H1 (cell line): ENCODE results near the gene GALNTL6. TPM values are rescaled to one million over a fixed set of nuclear protein-coding genes. Genes with fewer than 3 reads are reported as not detected.

ENCODE experiments used
- CTCF ChIA-PET: fragments of 300-600 bp; sonication (Branson Sonifier 250); formaldehyde crosslinking; loops from one replicate; lab custom pipeline; 2021; ENCODE audit not compliant: partially characterized antibody; lab: Charles Lee
- POLR2A ChIA-PET: fragments of 300-600 bp; sonication (Branson Sonifier 250); formaldehyde crosslinking; loops from one replicate; lab custom pipeline; 2021; ENCODE audit warnings: inconsistent platforms; ENCODE audit not compliant: partially characterized antibody; lab: Charles Lee
- DNase-seq, 2 experiments: peaks; one replicate each; pipeline versions ENCODE4 v3.0.0 to v3.0.0-alpha.2; 2010 to 2022; ENCODE audit warnings: low spot score in 2 of 2, low read depth in 1 of 2, mixed read lengths in 1 of 2
- FAIRE-seq: peaks from 2 replicates; lab custom pipeline; 2011; peaks lifted over from hg19 to GRCh38; lab: Jason Lieb, UNC
- H2AFZ ChIP-seq: 2 replicates; pipeline ENCODE4 v1.8.1; 2012; ENCODE audit warnings: low read length, inconsistent platforms
- H2AK5ac ChIP-seq: 2 replicates; pipeline ENCODE4 v1.6.1; 2013; ENCODE audit warnings: low read depth, low read length
- H2BK120ac ChIP-seq: replicated peaks from 2 replicates; pipeline ENCODE3; 2013; ENCODE audit warnings: low read depth, low read length, inconsistent platforms
- H2BK12ac ChIP-seq: 2 replicates; pipeline ENCODE4 v1.6.1; 2013; ENCODE audit warnings: low read depth, low read length
- H2BK15ac ChIP-seq: 2 replicates; pipeline ENCODE4 v1.6.1; 2013; ENCODE audit warnings: low read length
- H2BK20ac ChIP-seq: 2 replicates; pipeline ENCODE4 v1.6.1; 2013; ENCODE audit warnings: low read length
- H2BK5ac ChIP-seq: 2 replicates; pipeline ENCODE4 v1.6.1; 2013; ENCODE audit warnings: low read depth, low read length
- H3K14ac ChIP-seq: 2 replicates; pipeline ENCODE4 v1.6.1; 2013; ENCODE audit warnings: inconsistent platforms; ENCODE audit not compliant: insufficient read length
- H3K18ac ChIP-seq: 2 replicates; pipeline ENCODE4 v1.6.1; 2013; ENCODE audit warnings: low read length; ENCODE audit errors: extremely low read depth
- H3K23ac ChIP-seq: 2 replicates; pipeline ENCODE4 v1.6.1; 2013; ENCODE audit warnings: inconsistent platforms; ENCODE audit not compliant: insufficient read length
- H3K23me2 ChIP-seq: 2 replicates; pipeline ENCODE4 v1.6.1; 2013; ENCODE audit warnings: low read depth, low read length
- H3K27ac ChIP-seq: 2 replicates; pipeline ENCODE4 v1.6.1; 2011; ENCODE audit warnings: low read depth, low read length, inconsistent platforms
- H3K27me3 ChIP-seq, 4 experiments: replicated peaks in 1 of 4; 1 replicate in 1 of 4; 2 replicates in 3 of 4; pipeline versions ENCODE4 v1.6.1 to v1.8.1; 2011 to 2013; ENCODE audit warnings: low read length in 3 of 4, mild to moderate bottlenecking in 3 of 4, inconsistent platforms in 2 of 4, mixed read lengths in 2 of 4, moderate library complexity in 1 of 4; ENCODE audit not compliant: control insufficient read depth in 3 of 4, insufficient read depth in 3 of 4; ENCODE audit errors: extremely low read depth in 1 of 4
- H3K36me3 ChIP-seq, 4 experiments: 2 replicates each; pipeline versions ENCODE4 v1.6.1 to v1.8.1; 2011 to 2013; ENCODE audit warnings: mild to moderate bottlenecking in 4 of 4, low read length in 3 of 4, moderate library complexity in 2 of 4, control low read depth in 1 of 4, inconsistent platforms in 1 of 4; ENCODE audit not compliant: insufficient read depth in 4 of 4, control insufficient read depth in 2 of 4
- H3K4ac ChIP-seq: replicated peaks from 2 replicates; pipeline ENCODE3; 2013; ENCODE audit warnings: low read length, low read depth, mixed read lengths, inconsistent platforms; ENCODE audit not compliant: insufficient read length
- H3K4me1 ChIP-seq, 4 experiments: replicated peaks in 1 of 4; 1 replicate in 1 of 4; 2 replicates in 3 of 4; pipeline versions ENCODE4 v1.6.1 to v1.8.1; 2011 to 2013; ENCODE audit warnings: low read length in 3 of 4, inconsistent platforms in 2 of 4, mixed read lengths in 1 of 4; ENCODE audit not compliant: insufficient read depth in 4 of 4, control insufficient read depth in 3 of 4
- H3K4me2 ChIP-seq, 2 experiments: 2 replicates each; pipeline versions ENCODE4 v1.6.1 to v1.8.1; 2011 to 2013; ENCODE audit warnings: low read depth in 2 of 2, low read length in 2 of 2, control low read depth in 1 of 2, inconsistent platforms in 1 of 2, mild to moderate bottlenecking in 1 of 2; ENCODE audit not compliant: insufficient read depth in 1 of 2
- H3K4me3 ChIP-seq, 4 experiments: fragments of 200-600, 300-600 bp in 1 of 4; sonication (generic), shearing (Covaris generic), sonication (Bioruptor Twin) in 1 of 4; 2 replicates each; pipeline versions ENCODE4 v1.5.1 to v1.8.1; 2011 to 2016; ENCODE audit warnings: low read length in 4 of 4, low read depth in 3 of 4, control low read depth in 2 of 4, inconsistent platforms in 2 of 4, mild to moderate bottlenecking in 2 of 4, mixed read lengths in 1 of 4, moderate library complexity in 1 of 4; ENCODE audit not compliant: insufficient read depth in 2 of 4; ENCODE audit errors: extremely low read depth in 1 of 4
- H3K56ac ChIP-seq: replicated peaks from 2 replicates; pipeline ENCODE3; 2013; ENCODE audit warnings: low read depth, mild to moderate bottlenecking, mixed read lengths, low read length, inconsistent platforms; ENCODE audit not compliant: insufficient read length
- H3K79me1 ChIP-seq: 2 replicates; pipeline ENCODE4 v1.6.1; 2013; ENCODE audit warnings: low read depth, low read length, control low read depth
- H3K79me2 ChIP-seq, 2 experiments: 2 replicates each; pipeline versions ENCODE4 v1.6.1 to v1.8.1; 2012 to 2013; ENCODE audit warnings: low read length in 2 of 2, mild to moderate bottlenecking in 2 of 2, inconsistent platforms in 1 of 2; ENCODE audit not compliant: insufficient read depth in 2 of 2, control insufficient read depth in 1 of 2
- H3K9ac ChIP-seq, 4 experiments: replicated peaks in 1 of 4; 1 replicate in 1 of 4; 2 replicates in 3 of 4; pipeline versions ENCODE4 v1.6.1 to v1.8.1; 2011 to 2013; ENCODE audit warnings: low read depth in 3 of 4, low read length in 3 of 4, control low read depth in 2 of 4, mild to moderate bottlenecking in 2 of 4, moderate library complexity in 2 of 4, inconsistent platforms in 1 of 4; ENCODE audit errors: extremely low read depth in 1 of 4
- H3K9me3 ChIP-seq, 2 experiments: 2 replicates each; pipeline versions ENCODE4 v1.6.1 to v1.8.1; 2012 to 2013; ENCODE audit warnings: mild to moderate bottlenecking in 2 of 2, moderate library complexity in 2 of 2, control low read depth in 1 of 2, inconsistent platforms in 1 of 2, low read depth in 1 of 2, low read length in 1 of 2, mixed read lengths in 1 of 2; ENCODE audit not compliant: insufficient read depth in 2 of 2
- H4K20me1 ChIP-seq, 2 experiments: replicated peaks in 1 of 2; 2 replicates each; pipeline versions ENCODE3 to v1.8.1; 2011 to 2013; ENCODE audit warnings: inconsistent platforms in 2 of 2, low read length in 2 of 2, mild to moderate bottlenecking in 1 of 2; ENCODE audit not compliant: insufficient read depth in 2 of 2, control insufficient read depth in 1 of 2
- H4K5ac ChIP-seq: 2 replicates; pipeline ENCODE4 v1.6.1; 2013; ENCODE audit warnings: low read length, low read depth, mixed read lengths, inconsistent platforms; ENCODE audit not compliant: insufficient read length
- H4K8ac ChIP-seq: 2 replicates; pipeline ENCODE4 v1.8.0; 2013; ENCODE audit warnings: mild to moderate bottlenecking, moderate library complexity, low read length, inconsistent platforms; ENCODE audit not compliant: insufficient read depth; ENCODE audit errors: extremely low read depth
- H4K91ac ChIP-seq: replicated peaks from 2 replicates; pipeline ENCODE3; 2013; ENCODE audit warnings: low read length, mixed read lengths, inconsistent platforms; ENCODE audit not compliant: insufficient read length
- ASH2L ChIP-seq: fragments of 200-600, 300-600 bp; sonication (generic); IDR thresholded peaks from one replicate; pipeline ENCODE4 v1.7.1; 2017; ENCODE audit warnings: low read length
- SIN3A ChIP-seq, 2 experiments: IDR thresholded peaks in 1 of 2; conservative IDR thresholded peaks in 1 of 2; 2 replicates each; pipeline ENCODE4 v1.6.1; 2011 to 2012; ENCODE audit warnings: low read length in 2 of 2, improper control_type of control experiment in 1 of 2, low read depth in 1 of 2, mild to moderate bottlenecking in 1 of 2
- WGBS, 2 experiments: shearing (Covaris generic) in 1 of 2; methylation state at CpG; one replicate each; pipeline versions ENCODE4 v1.1.6 to v1.1.7; 2013 to 2015; ENCODE audit warnings: low lambda C conversion rate in 2 of 2, mixed read lengths in 2 of 2, inconsistent platforms in 1 of 2, low coverage in 1 of 2, missing lambda C conversion rate in 1 of 2; ENCODE audit not compliant: insufficient replicate concordance in 2 of 2, insufficient coverage in 1 of 2, insufficient read length in 1 of 2; ENCODE audit errors: extremely low coverage in 1 of 2, missing lambda C conversion rate in 1 of 2; 5-methylcytosine and 5-hydroxymethylcytosine counted together
- polyA plus RNA-seq, 7 experiments: library from polyadenylated mRNA; depleted of rRNA in 3 of 7; stranded (reverse) in 5 of 7; unstranded in 2 of 7; fragments of >200 nt in 5 of 7; fragments of 200-250 nt in 2 of 7; gene quantifications; 1 replicate in 5 of 7; 2 replicates in 1 of 7; 4 replicates in 1 of 7; pipeline versions ENCODE4 v1.2.1 to v1.2.3, GENCODE V29; 2011 to 2013; ENCODE audit warnings: missing spikeins in 2 of 7, mixed read lengths in 2 of 7
- total RNA-seq: library from RNA; stranded (reverse); fragmentation: NEBNext Ultra II Directional; extraction: Animal tissue kit (Norgen Biotek cat#: 25700); gene quantifications from 2 replicates; pipeline ENCODE4 v1.2.1, GENCODE V29; 2021

GALNTL6 gene
- total and polyA plus RNA-seq, 2 of the 8 experiments (the other 6 are each of a cell fraction or from before 2014, with no cell fraction given), result 0.03 to 0.32 TPM

- Histone ChIP-seq H2BK12ac (no peak overlapping the region), H3K56ac (no peak overlapping the region), H3K79me2 (no peaks in the 10 kb centered on the region), H3K9me3 (no peaks in the 10 kb centered on the region), H2BK15ac (no peak overlapping the region), H4K8ac (no peak overlapping the region), H3K27me3 (no peaks in the 10 kb centered on the region), H3K4me2 (no peak overlapping the region), H4K91ac (no peak overlapping the region), H4K5ac (no peak overlapping the region), H3K79me1 (no peaks in the 10 kb centered on the region), H2AK5ac (no peak overlapping the region), H2AFZ (0 out of 2 replicates have a peak overlapping the region, but pooled peaks have one; percentile 23), H3K27ac (no peak overlapping the region), H2BK5ac (no peak overlapping the region), H3K4ac (no peak overlapping the region), H2BK120ac (no peak overlapping the region), H2BK20ac (no peak overlapping the region), H3K23me2 (no peaks in the 10 kb centered on the region), H3K4me1 (0 out of 7 replicates have a peak, but pooled peaks cover 0 to 3% (median 0%) of the 10 kb centered on the region in 4 experiments), H3K36me3 (no peaks in the 10 kb centered on the region), H4K20me1 (no peaks in the 10 kb centered on the region), H3K9ac (no peak overlapping the region), H3K23ac (no peak overlapping the region), H3K18ac (no peak overlapping the region), H3K14ac (no peak overlapping the region), H3K4me3 (no peak overlapping the region)
- POLR2A ChIA-PET, result no interaction called here
- CTCF ChIA-PET, result interaction anchor here (0.7 kb wide), 1 partner anchor 122 kb away, joined by 3 read pairs; no protein-coding TSS in a partner anchor
- no peak for FAIRE-seq
- no peak for DNase-seq
- TF ChIP-seq SIN3A (conservative IDR thresholded peaks at IDR 0.05 in 1 of 2, IDR thresholded peaks at IDR 0.05 in 1 of 2; ENCODE audit: low read depth in 1 of 2, low read length in 2 of 2) (no peak), ASH2L (no peak)
- WGBS, 2 experiments, result 93% methylated on average over 2 of the region's 2 CpGs; no CpG with 5 or more reads in 1 of the 2 experiments
Observed at GRCh38 chr4:171979461-171979860, 166.3 kb downstream of the GALNTL6 start.
